Gastrocnemius medialis (tissue), 4 donors: Measurements from ENCODE around the gene PDZD7.

Experiments
- CTCF ChIP-seq, 5 experiments: fragments of 450-650 bp in 3 of 5; fragments of 200-600 bp in 2 of 5; sonication (generic) in 2 of 5; IDR thresholded peaks in 4 of 5; conservative IDR thresholded peaks in 1 of 5; 1 replicate in 4 of 5; 2 replicates in 1 of 5; pipeline ENCODE4 v1.5.1; 2016 to 2019; ENCODE audit warnings: antibody characterized with exemption in 5 of 5, mild to moderate bottlenecking in 3 of 5, moderate library complexity in 3 of 5
- POLR2A ChIP-seq, 2 donors: fragments of 450-650 bp; IDR thresholded peaks; one replicate each; pipeline ENCODE4 v1.6.1; 2017; ENCODE audit warnings: antibody characterized with exemption in 2 of 2, mild to moderate bottlenecking in 2 of 2, moderate library complexity in 2 of 2

DNA sequence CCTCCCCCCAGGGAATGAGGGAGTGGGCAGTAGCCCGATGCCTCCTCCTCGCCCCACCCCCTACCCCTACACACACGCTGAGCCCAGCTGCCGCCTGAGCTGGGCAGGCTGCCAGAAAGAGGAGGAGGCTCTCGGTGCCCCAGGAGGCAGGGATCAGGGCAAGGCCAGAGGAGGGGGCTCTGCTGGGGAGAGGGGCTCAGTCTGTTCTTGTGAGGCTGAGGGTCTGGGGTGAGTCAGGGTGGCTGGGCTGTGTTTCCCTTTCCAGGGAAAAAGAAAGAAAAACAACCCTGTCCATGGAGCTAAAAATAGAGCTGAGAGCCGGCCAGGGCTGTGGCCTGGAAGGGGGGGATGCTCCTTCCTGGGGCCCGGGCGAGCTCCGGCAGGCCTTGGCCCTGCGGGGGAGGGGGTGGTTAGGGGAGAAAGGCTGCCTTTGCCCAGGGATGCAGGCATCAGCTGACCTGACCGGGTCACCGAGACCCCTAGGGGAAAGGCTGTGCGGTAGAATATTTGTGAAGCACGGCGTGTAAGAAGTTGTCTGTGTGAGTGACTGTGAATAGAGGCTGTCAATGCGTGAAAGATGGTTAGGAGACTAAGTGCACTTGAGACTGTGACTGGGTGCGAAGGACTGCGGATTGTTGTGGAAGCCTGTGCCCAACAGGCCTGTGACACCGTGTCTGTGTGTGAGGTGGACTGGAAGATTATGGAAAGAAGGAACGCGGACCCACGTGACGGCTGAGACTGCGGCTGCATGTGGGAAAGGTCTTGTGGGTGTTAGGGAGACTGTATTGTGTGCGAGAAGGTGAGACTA is 32.5 kb downstream of the PDZD7 start:
- TF ChIP-seq CTCF (IDR thresholded peaks at IDR 0.05 in 4 of 5, conservative IDR thresholded peaks at IDR 0.05 in 1 of 5) (no peak), POLR2A (IDR thresholded peaks at IDR 0.05) (no peak)
